ENCODE results near the gene PNPO.
"Not testable (repeated sequence)": the region's sequence is repeated elsewhere in the genome, so short reads cannot be mapped to it uniquely, and the experiment has no call there.

PNPO gene

DNA sequence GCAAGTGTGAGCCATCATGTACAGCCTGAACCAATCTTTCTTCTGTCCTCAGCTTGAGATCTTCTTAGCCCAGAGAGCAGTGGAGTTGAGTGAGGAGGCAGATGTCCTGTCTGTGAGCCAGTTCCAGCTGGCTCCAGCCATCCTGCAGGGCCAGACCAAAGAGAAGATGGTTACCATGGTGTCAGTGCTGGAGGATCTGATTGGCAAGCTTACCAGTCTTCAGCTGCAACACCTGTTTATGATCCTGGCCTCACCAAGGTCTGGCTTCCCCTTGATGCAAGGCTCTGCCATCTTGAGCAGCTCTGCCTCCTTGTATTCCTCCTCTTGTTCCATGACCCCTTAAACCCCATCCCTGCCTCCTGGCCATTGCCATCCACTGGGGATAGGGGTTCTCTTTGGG lies 39.2 kb downstream of the PNPO start:
- FAIRE-seq: no peak

DNA sequence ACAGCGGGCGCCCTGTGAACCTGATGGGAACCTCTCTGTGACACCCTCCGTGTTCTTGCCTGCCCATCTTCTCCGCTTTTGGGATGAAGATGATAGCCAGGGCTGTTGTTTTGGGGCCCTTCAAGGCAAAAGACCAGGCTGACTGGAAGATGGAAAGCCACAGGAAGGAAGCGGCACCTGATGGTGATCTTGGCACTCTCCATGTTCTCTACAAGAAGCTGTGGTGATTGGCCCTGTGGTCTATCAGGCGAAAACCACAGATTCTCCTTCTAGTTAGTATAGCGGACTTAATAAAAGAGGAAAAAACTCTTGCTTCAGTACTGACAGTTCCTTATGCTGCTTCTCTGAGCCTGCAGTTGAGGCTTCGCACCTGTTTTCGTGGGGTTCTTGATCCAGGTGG lies 40.1 kb downstream of the PNPO start:
- no peak for FAIRE-seq

DNA sequence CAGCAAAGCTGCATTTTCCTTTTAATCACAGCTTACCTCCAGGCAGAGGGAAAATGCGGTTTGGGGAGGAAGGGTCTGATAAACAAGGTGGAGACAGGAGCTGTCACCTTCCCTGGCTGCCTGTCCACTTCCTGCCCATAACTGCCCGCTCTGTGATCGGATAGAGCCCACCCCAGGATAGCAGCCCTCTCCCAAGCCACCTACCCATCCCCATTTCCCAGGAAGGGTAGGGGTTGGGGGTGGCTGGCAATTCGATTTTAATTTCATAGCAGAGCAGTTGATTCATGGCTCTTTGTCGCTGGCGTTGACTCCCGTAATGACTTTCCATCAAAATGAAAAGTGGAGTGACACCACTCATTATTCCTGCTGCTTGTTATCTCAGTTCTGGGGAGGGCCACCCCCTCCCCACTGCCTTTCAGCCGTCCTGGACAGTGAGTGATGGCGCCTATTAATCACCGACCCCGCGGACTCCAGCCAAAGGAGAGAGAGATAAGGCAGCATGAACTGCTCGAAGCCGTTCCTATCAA lies 40.8 kb downstream of the PNPO start:
- FAIRE-seq: no peak

DNA sequence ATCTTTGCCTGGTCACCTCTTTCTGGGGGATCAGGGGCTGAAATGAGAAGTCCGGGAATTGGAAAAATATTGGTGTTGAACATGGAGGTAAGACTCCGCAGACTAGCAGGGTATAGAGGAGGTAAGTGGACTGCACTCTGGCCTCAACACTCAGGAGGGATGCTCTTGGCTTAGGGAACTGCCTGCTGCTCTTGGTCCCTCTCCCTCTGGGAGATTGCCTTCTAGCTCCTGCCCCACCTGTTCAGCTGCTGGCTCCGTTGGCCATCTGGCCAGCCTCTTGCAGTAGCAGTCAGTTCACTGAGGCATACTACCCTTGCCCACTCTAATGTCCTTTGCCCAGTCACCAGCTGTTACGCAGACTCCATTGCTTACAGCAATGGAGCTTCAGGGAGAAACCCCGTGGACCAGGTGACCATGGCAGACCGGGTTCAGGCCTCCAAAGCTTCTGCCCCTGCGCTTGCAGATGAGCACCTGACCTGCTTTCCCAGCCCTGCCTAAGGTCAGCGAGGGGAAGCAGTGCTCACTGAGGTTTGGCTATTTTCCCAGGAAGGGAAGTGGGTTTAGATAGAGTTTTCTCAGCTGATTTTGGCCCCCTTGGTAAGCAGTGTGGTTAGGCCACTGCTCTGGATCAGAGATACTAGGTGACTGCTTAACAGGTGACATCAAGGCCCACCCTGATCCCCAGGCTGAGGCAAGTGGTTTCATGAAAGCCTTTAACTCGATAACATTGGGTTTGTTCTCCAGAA lies 41.4 kb downstream of the PNPO start:
- FAIRE-seq: no peak

DNA sequence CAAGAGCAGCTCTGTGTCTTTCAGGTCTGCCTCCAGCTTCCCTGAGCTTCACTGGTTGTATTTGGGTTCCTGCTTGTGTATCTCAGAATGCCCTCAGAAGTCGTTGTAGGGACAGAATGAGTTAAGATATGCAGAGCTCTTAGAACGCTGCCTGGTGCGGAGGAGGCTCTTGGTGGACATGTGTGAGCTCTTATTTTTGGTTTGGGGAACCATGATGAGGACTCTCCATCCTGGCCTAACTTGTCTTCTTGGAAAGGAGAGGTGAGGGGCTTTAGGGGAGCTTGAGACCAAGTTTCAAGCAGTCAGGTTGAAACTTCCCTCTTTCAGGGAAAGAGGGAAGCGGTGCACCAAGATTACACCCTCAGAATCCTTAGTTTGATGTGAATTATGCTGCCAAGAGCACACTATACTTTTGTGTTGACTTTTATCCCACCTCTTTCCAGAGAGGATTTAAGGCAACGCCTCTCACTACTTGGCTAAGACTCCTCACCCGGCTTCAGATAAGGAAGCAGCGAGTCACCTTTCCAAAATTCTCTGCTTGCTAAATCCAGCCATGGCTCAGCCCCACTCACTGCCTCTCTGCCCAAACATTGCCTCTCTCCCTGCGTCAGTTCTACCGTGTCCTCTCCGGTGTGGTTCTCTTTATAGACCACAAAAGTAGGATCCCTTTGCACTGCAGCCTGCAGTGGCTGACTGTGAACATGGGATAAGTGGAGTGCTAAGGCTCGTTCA lies 42.3 kb downstream of the PNPO start:
- no peak for FAIRE-seq

DNA sequence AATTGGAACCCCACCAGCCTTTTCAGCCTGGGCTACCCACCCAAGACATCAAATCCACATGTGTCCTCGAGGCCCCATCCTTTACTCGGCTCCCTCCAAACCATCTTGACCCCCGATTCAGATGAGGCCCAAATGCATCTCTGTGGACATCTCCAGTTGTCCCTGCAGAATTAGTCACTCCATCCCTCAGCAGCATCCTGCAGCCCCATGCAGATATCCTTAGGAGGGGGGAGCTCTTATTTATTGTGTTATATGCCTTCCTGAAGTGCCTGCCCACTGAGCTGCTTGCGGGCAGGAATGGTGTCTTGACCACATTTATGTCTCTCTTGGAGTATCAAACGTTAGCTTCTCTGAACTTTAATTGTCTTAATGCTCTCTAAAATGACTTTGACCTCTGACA lies 45.1 kb downstream of the PNPO start:
- FAIRE-seq: no peak

DNA sequence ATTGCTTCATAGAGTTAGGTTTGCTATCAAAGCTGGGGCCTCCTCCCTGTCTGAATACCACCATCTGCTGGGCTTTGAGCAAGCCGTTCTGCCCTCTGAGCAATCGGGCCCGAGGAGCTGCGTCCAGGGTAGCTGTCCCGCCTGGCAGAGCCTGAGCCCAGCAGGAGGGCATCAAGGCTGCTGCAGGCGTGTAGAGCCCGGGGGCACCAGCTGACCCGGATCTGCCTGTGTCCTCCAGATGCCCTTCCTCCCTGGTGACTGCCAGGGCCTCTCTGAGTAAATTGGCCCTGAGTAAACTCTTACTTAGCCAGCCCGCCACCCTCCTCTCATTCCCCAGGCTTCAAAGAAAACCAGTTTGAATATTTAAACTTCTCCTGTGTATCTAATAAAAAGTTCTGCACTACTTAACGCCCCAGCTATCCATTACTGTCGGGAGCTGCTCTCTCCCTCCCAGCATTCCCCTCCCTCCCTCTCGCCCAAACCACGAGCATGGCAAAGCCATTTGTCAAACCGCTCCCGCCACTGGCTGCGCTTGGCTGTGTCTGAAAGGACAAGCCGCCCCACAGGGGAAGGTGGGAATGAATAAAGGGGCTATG lies 46.0 kb downstream of the PNPO start:
- no peak for FAIRE-seq

DNA sequence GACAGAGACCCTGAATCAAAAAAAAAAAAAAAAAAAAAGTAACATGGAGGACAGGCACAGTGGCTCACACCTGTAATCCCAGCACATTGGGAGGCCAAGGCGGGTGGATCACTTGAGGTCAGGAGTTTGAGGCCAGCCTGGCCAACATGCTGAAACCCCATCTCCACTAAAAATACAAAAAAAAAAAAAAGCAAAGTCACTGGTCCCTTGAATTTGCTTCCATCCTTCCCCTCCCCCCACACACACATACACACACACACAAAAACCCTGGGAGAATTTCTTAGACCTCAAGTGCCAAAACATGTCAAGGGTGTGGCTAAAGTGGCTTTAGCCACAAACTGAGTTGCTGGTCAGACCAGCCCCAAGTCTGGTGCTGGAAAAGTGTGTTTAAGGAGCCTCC lies 47.1 kb downstream of the PNPO start:
- not testable (repeated sequence) for FAIRE-seq

DNA sequence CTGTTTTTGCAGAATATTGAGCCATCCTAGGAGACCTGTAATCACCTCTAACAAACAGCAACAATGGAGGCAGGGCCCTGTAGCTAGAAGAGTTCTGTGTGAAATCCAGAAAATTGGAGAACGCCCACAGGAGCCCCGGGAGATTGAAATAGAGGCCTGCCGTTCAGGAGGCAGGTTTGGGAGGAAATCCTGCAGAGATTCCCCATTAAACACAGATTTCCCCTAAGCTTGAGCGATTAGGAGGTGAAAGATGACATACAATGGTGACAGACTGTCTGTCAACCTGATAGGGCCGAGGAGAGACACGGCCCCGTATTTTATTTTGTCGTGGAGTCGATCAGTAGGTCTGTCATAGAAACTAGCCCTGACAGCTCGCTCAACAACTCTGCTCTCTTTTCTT lies 47.8 kb downstream of the PNPO start:
- FAIRE-seq: no peak

DNA sequence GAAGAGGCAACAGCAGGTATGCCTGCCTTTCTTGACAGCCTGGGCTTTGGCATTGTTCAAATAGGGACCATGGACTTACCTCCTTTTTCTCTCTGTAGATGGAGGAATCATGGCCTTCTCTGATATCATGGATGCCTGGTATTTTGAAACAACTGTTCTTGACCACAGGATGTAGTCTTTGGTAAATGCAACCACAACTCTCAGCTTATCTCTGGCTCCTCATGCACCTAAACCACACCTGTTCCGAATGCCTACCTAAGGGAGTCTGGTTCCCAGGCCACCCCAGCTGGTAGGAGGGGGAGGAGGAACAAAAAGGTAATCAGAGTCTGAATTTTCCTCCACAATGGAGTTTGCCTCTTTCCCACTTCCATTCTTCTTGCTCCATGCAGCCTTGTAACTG lies 48.3 kb downstream of the PNPO start:
- FAIRE-seq: no peak

DNA sequence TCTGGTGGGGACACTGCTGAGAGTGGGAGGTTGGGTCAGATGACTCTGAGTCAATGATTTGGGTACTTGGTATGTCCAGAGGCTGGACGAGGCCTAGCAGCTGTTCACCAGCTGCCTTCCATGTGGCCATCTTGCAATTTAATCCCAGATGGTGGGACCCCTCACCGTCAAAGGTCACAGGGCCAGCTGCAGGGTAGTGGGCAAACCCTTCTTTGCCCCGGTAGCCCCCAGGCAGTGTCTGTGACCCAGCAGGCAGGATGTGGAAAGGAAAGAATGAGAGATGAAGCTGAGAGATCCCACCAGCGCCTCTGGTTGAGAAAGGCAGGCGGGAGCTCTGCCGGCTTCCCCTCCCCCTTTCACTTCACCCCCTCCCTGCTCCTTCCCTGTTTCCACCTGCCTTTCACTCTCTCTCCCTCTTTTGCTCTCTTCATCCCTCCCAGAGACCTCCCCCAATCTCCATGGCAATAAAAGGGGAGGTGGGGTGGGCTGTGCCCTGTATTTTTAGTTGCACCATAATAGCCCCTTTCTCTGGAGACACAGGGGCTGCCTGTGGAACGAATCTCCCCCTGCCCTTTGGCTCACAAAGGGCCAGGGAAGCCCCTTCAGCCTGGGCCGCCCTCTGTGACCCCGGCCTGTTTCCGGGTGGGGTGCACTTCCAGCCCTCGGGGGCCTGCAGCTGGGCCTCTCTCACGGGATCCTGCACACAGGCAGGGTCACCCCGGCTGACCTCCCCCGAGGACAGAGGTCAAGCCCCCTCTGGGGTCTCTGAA lies 49.8 kb downstream of the PNPO start:
- FAIRE-seq: no peak

DNA sequence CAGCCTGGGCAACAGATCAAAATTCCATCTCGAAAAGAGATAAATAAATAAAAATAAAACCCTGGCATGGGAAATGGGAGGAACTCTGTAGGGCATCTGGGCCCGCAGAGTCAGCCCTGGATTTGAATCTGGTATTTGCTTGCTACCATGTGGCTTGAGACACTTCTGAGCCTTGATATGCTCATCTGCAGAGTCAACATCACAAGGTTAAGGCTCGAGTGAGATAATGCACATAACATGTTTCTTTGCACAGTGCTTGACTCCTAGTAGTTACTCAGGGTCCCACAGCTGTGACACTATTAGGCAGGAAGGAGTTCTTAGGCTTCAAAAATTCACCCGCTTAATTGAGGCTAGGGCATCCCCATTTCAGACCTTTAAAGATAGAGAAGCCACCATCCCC lies 50.8 kb downstream of the PNPO start:
- no peak for FAIRE-seq

DNA sequence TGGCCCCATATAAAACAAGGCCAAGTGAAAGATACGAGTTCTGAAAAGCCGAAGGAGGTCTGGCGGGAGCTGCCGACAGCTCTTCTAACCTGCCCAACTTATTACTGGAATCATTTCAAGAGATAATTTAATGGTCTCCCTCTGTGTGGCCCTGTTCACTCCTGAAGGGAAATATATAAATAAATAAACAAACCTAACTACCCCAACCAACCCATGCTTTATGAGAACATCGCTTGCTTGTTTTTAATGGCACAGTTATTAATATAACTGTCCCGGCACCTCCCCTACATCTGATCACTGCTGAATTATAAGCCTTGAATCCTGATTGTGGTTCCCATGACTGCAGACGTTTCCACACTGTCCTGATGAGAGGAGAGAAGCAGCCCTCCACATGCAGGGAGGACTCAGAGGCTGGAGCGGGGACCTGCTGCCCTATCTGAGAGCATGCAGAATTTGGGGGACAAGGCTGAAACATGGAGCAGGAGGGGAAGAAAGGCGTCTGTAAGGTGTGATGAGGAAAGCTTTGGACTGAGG lies 51.7 kb downstream of the PNPO start:
- FAIRE-seq: no peak

DNA sequence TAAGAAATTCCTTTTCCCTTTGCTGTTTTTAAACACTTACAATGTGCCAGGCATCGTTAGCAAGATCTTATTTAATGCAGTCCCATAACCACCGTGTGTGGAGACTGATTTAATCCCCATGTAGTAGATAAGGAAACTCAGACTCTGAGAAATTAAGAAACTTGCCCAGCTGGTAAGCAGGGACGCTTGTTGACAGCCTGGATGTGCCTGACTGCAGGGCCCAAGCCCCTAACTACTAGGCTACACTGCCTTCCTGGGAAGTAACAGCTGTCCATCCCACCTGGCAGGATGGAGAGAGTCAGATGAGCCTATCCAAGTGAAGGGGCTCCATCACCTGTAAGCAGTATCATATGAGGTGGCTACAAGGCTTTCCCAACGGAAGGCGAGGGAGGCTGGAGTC lies 52.6 kb downstream of the PNPO start:
- no peak for FAIRE-seq

DNA sequence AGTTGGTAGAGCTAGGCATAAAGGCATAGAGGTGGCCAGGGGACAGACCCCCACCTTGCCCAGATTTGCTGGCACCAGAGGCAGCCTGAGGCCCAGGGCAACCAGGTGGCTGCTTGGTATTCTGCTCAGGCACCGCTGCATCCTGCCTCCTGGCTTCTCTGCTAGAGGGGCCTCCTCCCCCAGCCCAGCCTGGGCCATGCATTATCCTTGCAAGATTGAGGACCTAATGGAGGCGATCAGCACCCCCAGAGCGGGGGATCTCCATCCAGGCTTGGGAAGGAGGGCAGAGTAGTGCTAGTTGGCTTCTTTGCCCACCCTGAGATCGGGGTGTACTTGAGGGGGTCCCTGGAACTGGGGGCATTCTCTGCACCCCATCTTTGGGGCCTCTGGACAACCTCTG lies 53.4 kb downstream of the PNPO start:
- no peak for FAIRE-seq

DNA sequence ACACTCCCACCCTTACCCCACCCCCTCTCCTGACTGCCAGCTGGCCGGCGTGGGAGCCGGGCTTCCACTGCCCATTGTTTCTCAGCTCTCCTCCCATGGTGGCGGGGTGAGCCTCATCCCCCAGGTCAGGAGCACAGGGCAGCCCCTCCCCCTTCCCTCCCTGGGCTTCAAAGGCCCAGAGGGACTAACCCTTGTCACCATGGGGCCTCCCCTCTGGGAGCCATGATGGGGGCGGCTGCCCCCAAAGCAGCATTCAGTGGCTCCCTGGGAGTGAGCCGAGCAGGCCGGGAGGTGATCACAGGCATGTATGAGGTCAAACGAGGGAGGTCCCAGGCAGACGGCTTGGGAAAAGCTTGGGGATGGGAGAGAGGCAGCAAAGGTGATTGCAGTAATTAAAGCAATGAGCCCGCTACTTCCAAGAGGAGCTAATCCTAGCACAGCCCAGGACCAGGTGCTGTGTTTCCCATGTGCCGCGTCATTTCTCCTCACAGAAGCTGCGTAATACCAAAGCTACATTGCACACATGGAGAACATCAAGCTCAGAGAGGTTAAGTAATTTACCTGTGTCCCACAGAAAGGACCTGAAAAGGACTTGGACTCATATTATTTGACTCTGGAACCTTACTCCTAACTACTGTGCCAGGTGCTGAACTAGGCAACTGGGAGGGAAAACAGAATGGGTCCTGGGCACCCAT lies 54.0 kb downstream of the PNPO start:
- peak; percentile 28 for FAIRE-seq

DNA sequence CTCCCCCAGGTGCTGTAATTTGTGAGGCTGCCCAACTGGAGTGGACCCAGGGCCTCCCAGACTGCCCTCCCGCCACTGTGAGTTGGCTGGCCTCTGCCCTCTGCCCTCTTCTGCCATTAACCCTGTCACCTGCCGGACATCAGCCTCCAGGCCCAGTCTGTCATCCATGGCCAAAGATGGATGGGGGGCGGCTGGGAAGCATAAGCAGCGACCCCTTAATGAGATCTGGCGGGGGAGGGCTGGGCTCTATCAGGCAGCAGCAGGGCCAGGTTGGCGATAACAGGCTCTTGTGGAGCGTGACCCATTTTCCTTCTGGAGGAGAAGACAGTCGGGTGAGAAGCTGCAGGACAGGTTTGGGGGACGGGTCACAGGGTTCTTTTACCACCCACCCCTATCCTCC lies 54.8 kb downstream of the PNPO start:
- FAIRE-seq: no peak

DNA sequence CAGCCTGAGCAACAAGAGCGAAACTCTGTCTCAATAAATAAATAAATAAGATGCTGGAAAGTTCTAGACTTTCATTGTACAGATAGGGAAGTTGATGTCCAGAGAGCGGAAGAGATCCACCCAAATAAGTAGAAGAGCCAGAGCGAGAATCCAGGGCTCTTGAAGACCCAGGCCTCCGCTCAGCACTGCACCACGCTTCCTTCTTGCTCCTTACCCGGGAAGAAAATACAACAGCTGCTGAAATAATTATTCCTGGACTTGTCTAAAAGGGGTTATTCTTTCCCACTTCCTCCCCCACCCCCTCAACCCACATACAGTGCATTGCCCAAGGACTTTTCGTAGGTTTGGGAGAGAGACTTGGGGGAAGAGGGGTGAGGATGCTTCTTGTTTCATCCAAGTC lies 56.2 kb downstream of the PNPO start:
- no peak for FAIRE-seq

DNA sequence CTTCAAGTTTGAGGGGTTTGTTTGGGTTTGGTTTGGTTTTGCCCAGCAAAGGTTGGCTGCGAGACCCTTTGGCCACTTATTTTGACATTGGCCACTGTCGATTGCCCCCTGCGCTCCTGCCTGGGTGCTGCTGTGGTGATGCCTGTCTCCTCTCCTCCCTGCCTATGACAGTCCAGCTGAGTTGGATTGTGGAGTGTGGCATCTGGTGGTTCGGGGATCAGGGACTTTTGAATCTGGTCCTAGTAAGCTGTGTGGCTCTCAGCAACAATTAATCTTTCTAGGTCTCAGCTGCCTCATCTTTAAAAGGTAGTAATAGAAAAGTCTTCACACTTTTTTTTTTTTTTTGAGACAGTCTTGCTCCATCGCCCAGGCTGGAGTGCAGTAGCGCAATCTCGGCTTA lies 56.7 kb downstream of the PNPO start:
- no peak for FAIRE-seq

Data from G401.6 (cell line).